SK-N-SH (cell line): ENCODE results near the gene UBR3. TPM values are rescaled to one million over a fixed set of nuclear protein-coding genes. Genes with fewer than 3 reads are reported as not detected.
"Not testable (repeated sequence)": the region's sequence is repeated elsewhere in the genome, so short reads cannot be mapped to it uniquely, and the experiment has no call there.

Experiments
- CTCF ChIA-PET: fragments of 300-600, 350-600 bp; formaldehyde crosslinking; extraction: SDS; loops from one replicate; lab custom pipeline; 2021; lab: Yijun Ruan, JAX
- POLR2A ChIA-PET: fragments of 350-600 bp; sonication (Branson Sonifier 250); formaldehyde crosslinking; extraction: SDS; loops from one replicate; lab custom pipeline; 2020; ENCODE audit warnings: antibody characterized with exemption, inconsistent platforms; lab: Yijun Ruan, JAX
- DNase-seq: peaks from one replicate; pipeline ENCODE4 v3.0.0; 2012
- H2AFZ ChIP-seq: fragments of 200-600 bp; sonication (generic); 2 replicates; pipeline ENCODE4 v1.8.1; 2016; ENCODE audit warnings: antibody characterized with exemption, mild to moderate bottlenecking, low read depth
- H3F3A ChIP-seq: fragments of 200-600 bp; sonication (generic); replicated peaks from 2 replicates; pipeline ENCODE3; 2016; ENCODE audit warnings: antibody characterized with exemption, mild to moderate bottlenecking; ENCODE audit not compliant: insufficient read depth
- H3K27ac ChIP-seq, 2 experiments: fragments of 200-500 bp in 1 of 2; fragments of 200-600 bp in 1 of 2; sonication (Bioruptor generic) in 1 of 2; sonication (generic), shearing (Covaris generic) in 1 of 2; 2 replicates each; pipeline versions ENCODE4 v1.5.1 to v1.6.1; 2014 to 2016; ENCODE audit warnings: low read depth in 2 of 2, inconsistent platforms in 1 of 2, low read length in 1 of 2, mild to moderate bottlenecking in 1 of 2, mixed read lengths in 1 of 2
- H3K27me3 ChIP-seq: fragments of 200-600 bp; sonication (generic), shearing (Covaris generic); 2 replicates; pipeline ENCODE4 v1.6.1; 2016; ENCODE audit warnings: mixed run types; ENCODE audit not compliant: insufficient read depth
- H3K36me3 ChIP-seq, 2 experiments: fragments of 200-500 bp in 1 of 2; fragments of 200-600 bp in 1 of 2; sonication (Bioruptor generic) in 1 of 2; sonication (generic) in 1 of 2; replicated peaks in 1 of 2; 2 replicates each; pipeline versions ENCODE3 to v1.5.1; 2014 to 2016; ENCODE audit warnings: low read length in 1 of 2, mild to moderate bottlenecking in 1 of 2; ENCODE audit not compliant: insufficient read depth in 2 of 2, control insufficient read depth in 1 of 2
- H3K4me1 ChIP-seq, 2 experiments: fragments of 200-500 bp in 1 of 2; fragments of 200-600 bp in 1 of 2; sonication (Bioruptor generic) in 1 of 2; sonication (generic), shearing (Covaris generic) in 1 of 2; 2 replicates each; pipeline versions ENCODE4 v1.5.1 to v1.6.1; 2014 to 2016; ENCODE audit warnings: low read depth in 1 of 2, low read length in 1 of 2, mixed run types in 1 of 2; ENCODE audit not compliant: insufficient read depth in 2 of 2, control insufficient read depth in 1 of 2
- H3K4me2 ChIP-seq: fragments of 200-600 bp; sonication (generic), shearing (Covaris generic); 2 replicates; pipeline ENCODE4 v1.6.1; 2017; ENCODE audit warnings: mixed run types
- H3K4me3 ChIP-seq, 2 experiments: fragments of 200-500 bp in 1 of 2; fragments of 200-600 bp in 1 of 2; sonication (Bioruptor generic) in 1 of 2; sonication (generic), shearing (Covaris generic) in 1 of 2; 2 replicates each; pipeline versions ENCODE4 v1.5.1 to v1.8.1; 2014 to 2016; ENCODE audit warnings: low read depth in 2 of 2, inconsistent platforms in 1 of 2, low read length in 1 of 2, mild to moderate bottlenecking in 1 of 2, mixed read lengths in 1 of 2, moderate library complexity in 1 of 2
- H3K79me2 ChIP-seq: fragments of 200-600 bp; sonication (generic); 2 replicates; pipeline ENCODE4 v1.8.1; 2017; ENCODE audit warnings: mild to moderate bottlenecking; ENCODE audit not compliant: insufficient read depth
- H3K9ac ChIP-seq: fragments of 200-600 bp; sonication (generic); 2 replicates; pipeline ENCODE4 v1.6.1; 2017; ENCODE audit warnings: mixed run types
- H3K9me2 ChIP-seq: fragments of 200-600 bp; sonication (generic); 2 replicates; pipeline ENCODE4 v1.6.1; 2017; ENCODE audit warnings: mixed run types
- H3K9me3 ChIP-seq: fragments of 200-600 bp; sonication (generic); 2 replicates; pipeline ENCODE4 v1.6.1; 2017; ENCODE audit warnings: mixed run types, mild to moderate bottlenecking, moderate library complexity
- H4K20me1 ChIP-seq: fragments of 200-600 bp; sonication (generic); 2 replicates; pipeline ENCODE4 v1.6.1; 2017; ENCODE audit warnings: mild to moderate bottlenecking, mixed run types; ENCODE audit not compliant: insufficient read depth
- CHD2 ChIP-seq: fragments of 150-350 bp; IDR thresholded peaks from 2 replicates; pipeline ENCODE4 v1.6.1; 2018; ENCODE audit warnings: low read length; ENCODE audit not compliant: partially characterized antibody
- ELF1 ChIP-seq: IDR thresholded peaks from 2 replicates; pipeline ENCODE4 v1.4.0; 2012
- FOXJ3 ChIP-seq: sonication (generic); formaldehyde crosslinking; IDR thresholded peaks from 2 replicates; pipeline ENCODE4 v1.5.1; 2020; ENCODE audit warnings: mild to moderate bottlenecking, missing genetic modification reagents
- MEF2A ChIP-seq: IDR thresholded peaks from 2 replicates; pipeline ENCODE4 v1.4.0; 2012; ENCODE audit warnings: low read depth, borderline replicate concordance
- NFIC ChIP-seq: IDR thresholded peaks from 2 replicates; pipeline ENCODE4 v1.4.0; 2012; ENCODE audit warnings: borderline replicate concordance
- NRF1 ChIP-seq: IDR thresholded peaks from 2 replicates; pipeline ENCODE4 v1.6.1; 2012; ENCODE audit warnings: low read depth, mild to moderate bottlenecking, low read length
- POLR2AphosphoS5 ChIP-seq: IDR thresholded peaks from 2 replicates; pipeline ENCODE4 v1.6.1; 2012; ENCODE audit warnings: low read depth, low read length
- RAD21 ChIP-seq: IDR thresholded peaks from 2 replicates; pipeline ENCODE4 v1.6.1; 2012; ENCODE audit warnings: mild to moderate bottlenecking, low read length
- RCOR1 ChIP-seq: fragments of 150-350 bp; IDR thresholded peaks from 2 replicates; pipeline ENCODE4 v1.6.1; 2017; ENCODE audit warnings: antibody characterized with exemption, low read length
- RFX5 ChIP-seq: IDR thresholded peaks from 2 replicates; pipeline ENCODE4 v1.6.1; 2012; ENCODE audit warnings: mild to moderate bottlenecking, improper control_type of control experiment, low read length
- RXRA ChIP-seq: IDR thresholded peaks from 2 replicates; pipeline ENCODE4 v1.4.0; 2012; ENCODE audit warnings: low read depth, mild to moderate bottlenecking, borderline replicate concordance
- TAF1 ChIP-seq: IDR thresholded peaks from 2 replicates; pipeline ENCODE4 v1.6.1; 2012; ENCODE audit warnings: low read depth, mild to moderate bottlenecking, low read length, moderate library complexity, borderline replicate concordance
- TCF12 ChIP-seq: IDR thresholded peaks from 2 replicates; pipeline ENCODE4 v1.4.0; 2012
- TEAD4 ChIP-seq: IDR thresholded peaks from 2 replicates; pipeline ENCODE4 v1.4.0; 2012; ENCODE audit warnings: mild to moderate bottlenecking, borderline replicate concordance; ENCODE audit not compliant: insufficient read depth
- WGBS: methylation state at CpG from one replicate; pipeline ENCODE4 v1.1.6; 2017; ENCODE audit warnings: low lambda C conversion rate; 5-methylcytosine and 5-hydroxymethylcytosine counted together
- polyA plus RNA-seq, 3 experiments: library from polyadenylated mRNA; depleted of rRNA; stranded (reverse); fragments of >200 nt; gene quantifications; 2 replicates each; pipeline ENCODE4 v1.2.3, GENCODE V29; 2012
- TF ChIP-seq, protein P1 (sequence below): IDR thresholded peaks from 2 replicates; pipeline ENCODE4 v1.6.1; 2012; ENCODE audit warnings: mild to moderate bottlenecking, low read depth, low read length, moderate library complexity
- TF ChIP-seq, protein P2 (sequence below): IDR thresholded peaks from 2 replicates; pipeline ENCODE4; 2012
- TF ChIP-seq, protein P3 (sequence below): IDR thresholded peaks from 2 replicates; pipeline ENCODE4 v1.4.0; 2012; ENCODE audit warnings: low read depth, borderline replicate concordance
- TF ChIP-seq, protein P4 (sequence below): fragments of 200-600 bp; sonication (generic); IDR thresholded peaks from 2 replicates; pipeline ENCODE4 v1.6.1; 2017; ENCODE audit warnings: antibody characterized with exemption, mild to moderate bottlenecking, moderate library complexity

The UBR3 gene
- polyA plus RNA-seq, 1 of the 3 experiments (the other 2 are of a cell fraction), result 5.2 TPM

DNA sequence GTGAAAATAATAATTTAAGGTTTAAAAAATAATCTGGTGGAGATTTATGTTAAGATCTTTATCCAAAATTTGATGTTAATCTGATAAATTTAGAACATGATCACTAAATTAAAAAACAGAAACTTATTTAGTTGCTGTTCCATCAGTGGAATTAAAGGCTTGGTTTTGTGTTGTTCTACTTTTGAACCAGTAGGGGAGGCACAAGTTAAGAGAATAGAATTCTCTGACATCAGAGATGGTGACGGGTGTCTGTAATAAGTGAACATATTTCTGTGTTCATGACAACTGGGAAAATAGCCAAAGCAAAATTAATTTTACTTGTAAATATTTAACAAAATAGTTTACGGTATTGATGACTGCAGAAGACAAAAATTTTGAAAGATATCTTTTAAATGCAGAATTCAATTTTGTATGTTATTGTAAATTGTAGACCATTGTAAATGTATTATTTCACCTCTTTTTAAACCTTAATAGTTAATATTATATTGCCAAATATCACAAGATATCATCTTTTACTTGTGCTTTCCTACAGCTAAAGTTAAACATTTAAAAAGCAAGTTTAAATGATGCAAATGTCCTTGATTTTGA lies 106.0 kb downstream of the UBR3 start (continued):
- TF ChIP-seq, protein P1, sequence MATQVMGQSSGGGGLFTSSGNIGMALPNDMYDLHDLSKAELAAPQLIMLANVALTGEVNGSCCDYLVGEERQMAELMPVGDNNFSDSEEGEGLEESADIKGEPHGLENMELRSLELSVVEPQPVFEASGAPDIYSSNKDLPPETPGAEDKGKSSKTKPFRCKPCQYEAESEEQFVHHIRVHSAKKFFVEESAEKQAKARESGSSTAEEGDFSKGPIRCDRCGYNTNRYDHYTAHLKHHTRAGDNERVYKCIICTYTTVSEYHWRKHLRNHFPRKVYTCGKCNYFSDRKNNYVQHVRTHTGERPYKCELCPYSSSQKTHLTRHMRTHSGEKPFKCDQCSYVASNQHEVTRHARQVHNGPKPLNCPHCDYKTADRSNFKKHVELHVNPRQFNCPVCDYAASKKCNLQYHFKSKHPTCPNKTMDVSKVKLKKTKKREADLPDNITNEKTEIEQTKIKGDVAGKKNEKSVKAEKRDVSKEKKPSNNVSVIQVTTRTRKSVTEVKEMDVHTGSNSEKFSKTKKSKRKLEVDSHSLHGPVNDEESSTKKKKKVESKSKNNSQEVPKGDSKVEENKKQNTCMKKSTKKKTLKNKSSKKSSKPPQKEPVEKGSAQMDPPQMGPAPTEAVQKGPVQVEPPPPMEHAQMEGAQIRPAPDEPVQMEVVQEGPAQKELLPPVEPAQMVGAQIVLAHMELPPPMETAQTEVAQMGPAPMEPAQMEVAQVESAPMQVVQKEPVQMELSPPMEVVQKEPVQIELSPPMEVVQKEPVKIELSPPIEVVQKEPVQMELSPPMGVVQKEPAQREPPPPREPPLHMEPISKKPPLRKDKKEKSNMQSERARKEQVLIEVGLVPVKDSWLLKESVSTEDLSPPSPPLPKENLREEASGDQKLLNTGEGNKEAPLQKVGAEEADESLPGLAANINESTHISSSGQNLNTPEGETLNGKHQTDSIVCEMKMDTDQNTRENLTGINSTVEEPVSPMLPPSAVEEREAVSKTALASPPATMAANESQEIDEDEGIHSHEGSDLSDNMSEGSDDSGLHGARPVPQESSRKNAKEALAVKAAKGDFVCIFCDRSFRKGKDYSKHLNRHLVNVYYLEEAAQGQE, result no peak
- TF ChIP-seq NRF1 (no peak), MEF2A (no peak), POLR2AphosphoS5 (no peak), NFIC (no peak), CHD2 (no peak), TEAD4 (no peak)
- TF ChIP-seq, protein P2, sequence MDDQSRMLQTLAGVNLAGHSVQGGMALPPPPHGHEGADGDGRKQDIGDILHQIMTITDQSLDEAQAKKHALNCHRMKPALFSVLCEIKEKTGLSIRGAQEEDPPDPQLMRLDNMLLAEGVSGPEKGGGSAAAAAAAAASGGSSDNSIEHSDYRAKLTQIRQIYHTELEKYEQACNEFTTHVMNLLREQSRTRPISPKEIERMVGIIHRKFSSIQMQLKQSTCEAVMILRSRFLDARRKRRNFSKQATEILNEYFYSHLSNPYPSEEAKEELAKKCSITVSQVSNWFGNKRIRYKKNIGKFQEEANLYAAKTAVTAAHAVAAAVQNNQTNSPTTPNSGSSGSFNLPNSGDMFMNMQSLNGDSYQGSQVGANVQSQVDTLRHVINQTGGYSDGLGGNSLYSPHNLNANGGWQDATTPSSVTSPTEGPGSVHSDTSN, result peak; percentile 48; the same call in 1 of the 2 replicates
- TF ChIP-seq, protein P3, sequence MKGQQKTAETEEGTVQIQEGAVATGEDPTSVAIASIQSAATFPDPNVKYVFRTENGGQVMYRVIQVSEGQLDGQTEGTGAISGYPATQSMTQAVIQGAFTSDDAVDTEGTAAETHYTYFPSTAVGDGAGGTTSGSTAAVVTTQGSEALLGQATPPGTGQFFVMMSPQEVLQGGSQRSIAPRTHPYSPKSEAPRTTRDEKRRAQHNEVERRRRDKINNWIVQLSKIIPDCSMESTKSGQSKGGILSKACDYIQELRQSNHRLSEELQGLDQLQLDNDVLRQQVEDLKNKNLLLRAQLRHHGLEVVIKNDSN, result no peak

DNA sequence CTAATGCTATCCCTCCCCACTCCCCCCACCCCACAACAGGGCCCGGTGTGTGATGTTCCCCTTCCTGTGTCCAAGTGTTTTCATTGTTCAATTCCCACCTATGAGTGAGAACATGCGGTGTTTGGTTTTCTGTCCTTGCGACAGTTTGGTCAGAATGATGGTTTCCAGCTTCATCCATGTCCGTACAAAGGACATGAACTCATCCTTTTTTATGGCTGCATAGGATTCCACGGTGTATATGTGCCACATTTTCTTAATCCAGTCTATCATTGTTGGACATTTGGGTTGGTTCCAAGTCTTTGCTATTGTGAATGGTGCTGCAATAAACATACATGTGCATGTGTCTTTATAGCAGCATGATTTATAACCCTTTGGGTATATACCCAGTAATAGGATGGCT lies 109.4 kb downstream of the UBR3 start:
- H3K27me3 ChIP-seq, H3K9ac ChIP-seq, DNase-seq, H3K4me1 ChIP-seq, H3K4me3 ChIP-seq, H3K4me2 ChIP-seq, POLR2A ChIA-PET, CTCF ChIA-PET, H2AFZ ChIP-seq, H3K9me2 ChIP-seq, H3K9me3 ChIP-seq, H3K79me2 ChIP-seq, H3K27ac ChIP-seq, H4K20me1 ChIP-seq: not testable (repeated sequence)
- 94% methylated on average over 5 of the region's 5 CpGs for WGBS
- Histone ChIP-seq H3F3A (peaks cover 11% of the 10 kb centered on the region), H3K36me3 (peaks cover 2 to 12% of the 10 kb centered on the region in 2 experiments)

DNA sequence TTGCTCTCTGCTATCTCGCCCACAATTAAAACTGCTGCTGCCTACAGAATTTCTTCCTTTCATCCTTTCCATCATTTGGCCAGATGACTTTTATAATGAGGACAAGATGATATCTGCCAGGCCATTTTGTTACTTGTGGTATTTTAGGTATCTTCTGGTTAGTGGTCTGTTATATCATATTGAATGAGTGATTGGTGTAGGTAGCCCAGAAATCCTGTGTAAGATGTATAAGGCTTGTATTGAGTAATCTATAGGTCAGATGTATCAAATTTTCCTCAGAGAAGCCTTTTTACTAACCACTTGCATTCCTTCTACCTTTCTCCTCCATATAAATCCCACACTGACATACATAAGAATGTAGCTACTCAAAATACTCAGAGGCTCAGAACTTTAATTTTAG lies 118.3 kb downstream of the UBR3 start:
- Histone ChIP-seq H3K4me3 (no peak overlapping the region), H3K79me2 (no peaks in the 10 kb centered on the region), H3K36me3 (peaks cover 39 to 46% of the 10 kb centered on the region in 2 experiments), H3K9ac (no peak overlapping the region), H4K20me1 (no peaks in the 10 kb centered on the region), H3K4me1 (peaks cover 0 to 6% of the 10 kb centered on the region in 2 experiments; a peak in 2 of 4 replicates), H2AFZ (no peak overlapping the region), H3K9me2 (no peaks in the 10 kb centered on the region), H3F3A (no peaks in the 10 kb centered on the region), H3K4me2 (no peak overlapping the region), H3K27ac (no peak overlapping the region), H3K27me3 (no peaks in the 10 kb centered on the region), H3K9me3 (no peaks in the 10 kb centered on the region)
- POLR2A ChIA-PET, result no interaction called here
- DNase-seq, result no peak
- CTCF ChIA-PET, result no interaction called here
- WGBS, result 89% methylated on average over 1 of the region's 1 CpG
- TF ChIP-seq TCF12 (no peak), FOXJ3 (CRISPR knock-in tag) (no peak), ELF1 (no peak), TAF1 (no peak), RCOR1 (no peak), RFX5 (no peak), RXRA (no peak), NFIC (no peak), RAD21 (no peak)
- TF ChIP-seq, protein P4, sequence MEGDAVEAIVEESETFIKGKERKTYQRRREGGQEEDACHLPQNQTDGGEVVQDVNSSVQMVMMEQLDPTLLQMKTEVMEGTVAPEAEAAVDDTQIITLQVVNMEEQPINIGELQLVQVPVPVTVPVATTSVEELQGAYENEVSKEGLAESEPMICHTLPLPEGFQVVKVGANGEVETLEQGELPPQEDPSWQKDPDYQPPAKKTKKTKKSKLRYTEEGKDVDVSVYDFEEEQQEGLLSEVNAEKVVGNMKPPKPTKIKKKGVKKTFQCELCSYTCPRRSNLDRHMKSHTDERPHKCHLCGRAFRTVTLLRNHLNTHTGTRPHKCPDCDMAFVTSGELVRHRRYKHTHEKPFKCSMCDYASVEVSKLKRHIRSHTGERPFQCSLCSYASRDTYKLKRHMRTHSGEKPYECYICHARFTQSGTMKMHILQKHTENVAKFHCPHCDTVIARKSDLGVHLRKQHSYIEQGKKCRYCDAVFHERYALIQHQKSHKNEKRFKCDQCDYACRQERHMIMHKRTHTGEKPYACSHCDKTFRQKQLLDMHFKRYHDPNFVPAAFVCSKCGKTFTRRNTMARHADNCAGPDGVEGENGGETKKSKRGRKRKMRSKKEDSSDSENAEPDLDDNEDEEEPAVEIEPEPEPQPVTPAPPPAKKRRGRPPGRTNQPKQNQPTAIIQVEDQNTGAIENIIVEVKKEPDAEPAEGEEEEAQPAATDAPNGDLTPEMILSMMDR, result no peak
- TF ChIP-seq, protein P3, result no peak
